ENCODE results near the gene PTPRN2. TPM values are rescaled to one million over a fixed set of nuclear protein-coding genes. Genes with fewer than 3 reads are reported as not detected.
"Not testable (repeated sequence)": the region's sequence is repeated elsewhere in the genome, so short reads cannot be mapped to it uniquely, and the experiment has no call there.

The PTPRN2 gene
- polyA plus RNA-seq, 1 of the 3 experiments (the other 2 are of a cell fraction) = 4.0 TPM

DNA sequence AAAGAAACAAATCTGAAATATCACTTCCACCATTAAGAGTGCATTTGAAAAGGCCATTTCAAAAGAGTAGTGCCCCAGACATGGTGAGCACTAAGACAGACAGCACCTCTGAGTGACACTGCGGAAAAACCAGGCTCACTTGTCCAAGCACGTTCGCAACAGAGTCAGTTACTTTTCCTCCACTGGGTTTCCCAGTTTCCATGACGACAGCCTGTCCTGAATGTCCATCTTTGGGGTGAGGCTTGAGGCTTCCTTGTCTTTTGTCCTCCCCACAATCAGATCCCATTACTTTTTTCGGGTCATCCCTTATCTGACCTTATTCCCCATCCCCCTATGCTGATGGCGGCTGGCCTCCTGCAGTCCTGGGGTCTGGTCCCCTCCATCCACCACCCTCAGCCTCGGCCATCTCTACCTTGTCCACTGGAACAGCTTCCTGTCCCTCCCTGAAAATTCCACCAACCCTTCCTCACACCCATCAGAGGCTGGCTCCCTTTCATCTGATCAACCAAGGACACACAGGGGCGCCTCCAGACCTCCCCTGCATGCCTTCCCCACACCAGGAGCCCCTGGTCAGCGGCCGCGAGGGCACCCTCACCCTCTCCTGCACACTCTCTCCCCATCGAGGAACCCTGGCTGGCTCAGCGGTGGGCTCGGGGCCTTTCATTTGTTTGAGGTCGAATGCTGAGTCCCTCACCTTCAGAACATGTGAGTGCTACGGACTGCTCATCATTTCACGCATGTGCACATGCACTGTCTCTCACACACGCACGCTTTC lies 887.2 kb downstream of the PTPRN2 start:
- Histone ChIP-seq H3K9ac (no peak overlapping the region), H3K79me2 (ENCODE audit: insufficient read depth) (no peaks in the 10 kb centered on the region), H4K20me1 (ENCODE audit: insufficient read depth) (no peaks in the 10 kb centered on the region), H3K27me3 (ENCODE audit: insufficient read depth) (peaks cover 5% of the 10 kb centered on the region; the same call in 1 of the 2 replicates), H2AFZ (ENCODE audit: low read depth) (no peak overlapping the region), H3K4me2 (no peak overlapping the region), H3F3A (replicated peaks; ENCODE audit: insufficient read depth) (no peaks in the 10 kb centered on the region), H3K4me1 (ENCODE audit: control insufficient read depth in 1 of 2, insufficient read depth in 2 of 2, low read depth in 1 of 2, low read length in 1 of 2) (peaks cover 0 to 21% of the 10 kb centered on the region in 2 experiments; a peak in 1 of 4 replicates), H3K9me3 (no peaks in the 10 kb centered on the region), H3K4me3 (ENCODE audit: low read depth in 2 of 2, low read length in 1 of 2) (no peak overlapping the region), H3K9me2 (no peaks in the 10 kb centered on the region), H3K36me3 (replicated peaks in 1 of 2; ENCODE audit: control insufficient read depth in 1 of 2, insufficient read depth in 2 of 2, low read length in 1 of 2) (no peaks in the 10 kb centered on the region), H3K27ac (ENCODE audit: low read depth in 2 of 2, low read length in 1 of 2) (no peak overlapping the region)
- WGBS (ENCODE audit: low lambda C conversion rate) = 57% methylated on average over 19 of the region's 19 CpGs
- TF ChIP-seq JUND (IDR thresholded peaks at IDR 0.05) = no peak
- TF ChIP-seq MXI1 (IDR thresholded peaks at IDR 0.05; ENCODE audit: low read depth, low read length) = no peak
- DNase-seq = no peak
- CTCF ChIA-PET = interaction anchor here (0.9 to 1.9 kb wide), 3 partner anchors 9 to 174 kb away, joined by 3 to 5 read pairs (median 3); no protein-coding TSS in a partner anchor
- POLR2A ChIA-PET = no interaction called here

DNA sequence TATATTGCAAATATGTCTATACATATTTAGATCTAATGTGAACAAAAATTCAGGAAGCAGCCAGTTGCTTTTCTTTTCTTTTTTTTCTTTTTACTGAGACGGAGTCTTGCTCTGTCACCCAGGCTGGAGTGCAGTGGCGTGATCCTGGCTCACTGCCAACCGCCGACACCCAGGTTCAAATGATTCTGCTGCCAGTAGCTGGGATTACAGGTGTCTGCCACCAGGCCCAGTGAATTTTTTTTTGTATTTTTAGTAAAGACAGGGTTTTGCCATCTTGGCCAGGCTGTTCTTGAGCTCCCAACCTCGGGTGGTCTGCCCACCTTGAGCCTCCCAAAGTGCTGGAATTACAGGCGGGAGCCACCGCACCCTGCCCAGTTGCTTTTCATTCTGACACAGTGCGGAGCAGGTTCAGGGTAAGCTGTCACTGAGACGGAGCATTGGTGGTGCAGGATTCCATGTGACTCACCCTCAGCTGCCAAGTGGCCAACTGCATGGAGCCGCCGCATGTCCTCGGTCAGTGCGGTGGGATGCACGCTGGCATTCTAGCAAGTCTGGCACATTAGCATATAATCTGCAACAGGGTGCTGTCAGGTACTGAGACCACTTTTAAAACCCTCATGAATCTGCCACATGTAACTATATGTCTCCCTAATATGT lies 888.1 kb downstream of the PTPRN2 start:
- TF ChIP-seq USF2 (IDR thresholded peaks at IDR 0.05; ENCODE audit: borderline replicate concordance, low read depth, low read length) (no peak), GABPA (IDR thresholded peaks at IDR 0.05; ENCODE audit: low read depth) (no peak), SIN3A (IDR thresholded peaks at IDR 0.05; ENCODE audit: borderline replicate concordance, low read depth, low read length) (no peak), FOSL2 (IDR thresholded peaks at IDR 0.05; ENCODE audit: borderline replicate concordance, low read depth) (no peak), MEF2A (IDR thresholded peaks at IDR 0.05; ENCODE audit: borderline replicate concordance, low read depth) (no peak), YY1 (IDR thresholded peaks at IDR 0.05; ENCODE audit: low read depth) (no peak), RXRA (IDR thresholded peaks at IDR 0.05; ENCODE audit: borderline replicate concordance, low read depth) (no peak), NRF1 (IDR thresholded peaks at IDR 0.05; ENCODE audit: low read depth, low read length) (no peak), ELF1 (IDR thresholded peaks at IDR 0.05) (no peak), FOXM1 (IDR thresholded peaks at IDR 0.05; ENCODE audit: low read depth) (no peak), JUND (IDR thresholded peaks at IDR 0.05) (no peak)
- TF ChIP-seq, protein P1, sequence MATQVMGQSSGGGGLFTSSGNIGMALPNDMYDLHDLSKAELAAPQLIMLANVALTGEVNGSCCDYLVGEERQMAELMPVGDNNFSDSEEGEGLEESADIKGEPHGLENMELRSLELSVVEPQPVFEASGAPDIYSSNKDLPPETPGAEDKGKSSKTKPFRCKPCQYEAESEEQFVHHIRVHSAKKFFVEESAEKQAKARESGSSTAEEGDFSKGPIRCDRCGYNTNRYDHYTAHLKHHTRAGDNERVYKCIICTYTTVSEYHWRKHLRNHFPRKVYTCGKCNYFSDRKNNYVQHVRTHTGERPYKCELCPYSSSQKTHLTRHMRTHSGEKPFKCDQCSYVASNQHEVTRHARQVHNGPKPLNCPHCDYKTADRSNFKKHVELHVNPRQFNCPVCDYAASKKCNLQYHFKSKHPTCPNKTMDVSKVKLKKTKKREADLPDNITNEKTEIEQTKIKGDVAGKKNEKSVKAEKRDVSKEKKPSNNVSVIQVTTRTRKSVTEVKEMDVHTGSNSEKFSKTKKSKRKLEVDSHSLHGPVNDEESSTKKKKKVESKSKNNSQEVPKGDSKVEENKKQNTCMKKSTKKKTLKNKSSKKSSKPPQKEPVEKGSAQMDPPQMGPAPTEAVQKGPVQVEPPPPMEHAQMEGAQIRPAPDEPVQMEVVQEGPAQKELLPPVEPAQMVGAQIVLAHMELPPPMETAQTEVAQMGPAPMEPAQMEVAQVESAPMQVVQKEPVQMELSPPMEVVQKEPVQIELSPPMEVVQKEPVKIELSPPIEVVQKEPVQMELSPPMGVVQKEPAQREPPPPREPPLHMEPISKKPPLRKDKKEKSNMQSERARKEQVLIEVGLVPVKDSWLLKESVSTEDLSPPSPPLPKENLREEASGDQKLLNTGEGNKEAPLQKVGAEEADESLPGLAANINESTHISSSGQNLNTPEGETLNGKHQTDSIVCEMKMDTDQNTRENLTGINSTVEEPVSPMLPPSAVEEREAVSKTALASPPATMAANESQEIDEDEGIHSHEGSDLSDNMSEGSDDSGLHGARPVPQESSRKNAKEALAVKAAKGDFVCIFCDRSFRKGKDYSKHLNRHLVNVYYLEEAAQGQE (IDR thresholded peaks at IDR 0.05; ENCODE audit: low read depth, low read length) = no peak
- TF ChIP-seq, protein P2, sequence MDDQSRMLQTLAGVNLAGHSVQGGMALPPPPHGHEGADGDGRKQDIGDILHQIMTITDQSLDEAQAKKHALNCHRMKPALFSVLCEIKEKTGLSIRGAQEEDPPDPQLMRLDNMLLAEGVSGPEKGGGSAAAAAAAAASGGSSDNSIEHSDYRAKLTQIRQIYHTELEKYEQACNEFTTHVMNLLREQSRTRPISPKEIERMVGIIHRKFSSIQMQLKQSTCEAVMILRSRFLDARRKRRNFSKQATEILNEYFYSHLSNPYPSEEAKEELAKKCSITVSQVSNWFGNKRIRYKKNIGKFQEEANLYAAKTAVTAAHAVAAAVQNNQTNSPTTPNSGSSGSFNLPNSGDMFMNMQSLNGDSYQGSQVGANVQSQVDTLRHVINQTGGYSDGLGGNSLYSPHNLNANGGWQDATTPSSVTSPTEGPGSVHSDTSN (IDR thresholded peaks at IDR 0.05) = no peak
- DNase-seq = no peak
- Histone ChIP-seq H3K9me3 (no peaks in the 10 kb centered on the region), H3K79me2 (ENCODE audit: insufficient read depth) (no peaks in the 10 kb centered on the region), H3K9ac (no peak overlapping the region), H3K4me2 (no peak overlapping the region), H4K20me1 (ENCODE audit: insufficient read depth) (no peaks in the 10 kb centered on the region), H3F3A (replicated peaks; ENCODE audit: insufficient read depth) (peaks cover 6% of the 10 kb centered on the region), H3K9me2 (no peaks in the 10 kb centered on the region), H3K27me3 (ENCODE audit: insufficient read depth) (peaks cover 5% of the 10 kb centered on the region; the same call in 1 of the 2 replicates), H2AFZ (ENCODE audit: low read depth) (no peak overlapping the region), H3K4me3 (ENCODE audit: low read depth in 2 of 2, low read length in 1 of 2) (no peak overlapping the region), H3K4me1 (ENCODE audit: control insufficient read depth in 1 of 2, insufficient read depth in 2 of 2, low read depth in 1 of 2, low read length in 1 of 2) (peaks cover 0 to 21% of the 10 kb centered on the region in 2 experiments; a peak in 1 of 4 replicates), H3K36me3 (replicated peaks in 1 of 2; ENCODE audit: control insufficient read depth in 1 of 2, insufficient read depth in 2 of 2, low read length in 1 of 2) (no peaks in the 10 kb centered on the region), H3K27ac (ENCODE audit: low read depth in 2 of 2, low read length in 1 of 2) (no peak overlapping the region)
- CTCF ChIA-PET = interaction anchor here (1.9 kb wide), 1 partner anchor 9 kb away, joined by 5 read pairs; no protein-coding TSS in a partner anchor
- 65% methylated on average over 14 of the region's 14 CpGs for WGBS (ENCODE audit: low lambda C conversion rate)
- POLR2A ChIA-PET = no interaction called here

DNA sequence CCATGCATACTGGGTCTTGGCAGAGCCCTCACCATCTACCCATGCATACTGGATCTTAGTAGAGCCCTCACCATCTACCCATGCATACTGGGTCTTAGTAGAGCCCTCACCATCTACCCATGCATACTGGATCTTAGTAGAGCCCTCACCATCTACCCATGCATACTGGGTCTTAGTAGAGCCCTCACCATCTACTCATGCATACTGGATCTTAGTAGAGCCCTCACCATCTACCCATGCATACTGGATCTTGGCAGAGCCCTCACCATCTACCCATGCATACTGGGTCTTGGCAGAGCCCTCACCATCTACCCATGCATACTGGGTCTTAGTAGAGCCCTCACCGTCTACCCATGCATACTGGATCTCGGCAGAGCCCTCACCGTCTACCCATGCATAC lies 890.3 kb downstream of the PTPRN2 start:
- H3K9me3 ChIP-seq; H3K36me3 ChIP-seq (replicated peaks in 1 of 2; ENCODE audit: control insufficient read depth in 1 of 2, insufficient read depth in 2 of 2, low read length in 1 of 2); H3K4me3 ChIP-seq (ENCODE audit: low read depth in 2 of 2, low read length in 1 of 2); H3K9ac ChIP-seq; CTCF ChIA-PET; H3K9me2 ChIP-seq; H4K20me1 ChIP-seq (ENCODE audit: insufficient read depth); H3K27ac ChIP-seq (ENCODE audit: low read depth in 2 of 2, low read length in 1 of 2); H2AFZ ChIP-seq (ENCODE audit: low read depth); DNase-seq; H3F3A ChIP-seq (replicated peaks; ENCODE audit: insufficient read depth); H3K4me2 ChIP-seq; H3K79me2 ChIP-seq (ENCODE audit: insufficient read depth); H3K4me1 ChIP-seq (ENCODE audit: control insufficient read depth in 1 of 2, insufficient read depth in 2 of 2, low read depth in 1 of 2, low read length in 1 of 2); POLR2A ChIA-PET; H3K27me3 ChIP-seq (ENCODE audit: insufficient read depth): not testable (repeated sequence)
- 47% methylated on average over 2 of the region's 3 CpGs for WGBS (ENCODE audit: low lambda C conversion rate)
